ENCODE measurements around the gene SESTD1.
"Not testable (repeated sequence)": the region's sequence is repeated elsewhere in the genome, so short reads cannot be mapped to it uniquely, and the experiment has no call there.

The SESTD1 gene

GRCh38 chr2:179057737-179058136, 206.9 kb downstream of the SESTD1 start:
- no peak overlapping the region for H3K4me3 ChIP-seq (ENCODE audit: low read depth, low read length)
- TF ChIP-seq CTCF (IDR thresholded peaks at IDR 0.05; ENCODE audit: insufficient read depth, low read length, missing control alignments): no peak
- POLR2A ChIA-PET: no interaction called here
- DNase-seq (ENCODE audit: low read depth, low spot score): no peak
- CTCF ChIA-PET: no interaction called here

GRCh38 chr2:179053568-179053967, 211.1 kb downstream of the SESTD1 start:
- CTCF ChIA-PET; POLR2A ChIA-PET; DNase-seq (ENCODE audit: low read depth, low spot score); H3K4me3 ChIP-seq (ENCODE audit: low read depth, low read length): not testable (repeated sequence)
